ENCODE measurements around the gene MTG2. TPM values are rescaled to one million over a fixed set of nuclear protein-coding genes. Genes with fewer than 3 reads are reported as not detected.

Gene MTG2
- total and polyA plus RNA-seq, 4 experiments from 2014 or later, result 15.9 to 50.7 (median 36.2) TPM

DNA sequence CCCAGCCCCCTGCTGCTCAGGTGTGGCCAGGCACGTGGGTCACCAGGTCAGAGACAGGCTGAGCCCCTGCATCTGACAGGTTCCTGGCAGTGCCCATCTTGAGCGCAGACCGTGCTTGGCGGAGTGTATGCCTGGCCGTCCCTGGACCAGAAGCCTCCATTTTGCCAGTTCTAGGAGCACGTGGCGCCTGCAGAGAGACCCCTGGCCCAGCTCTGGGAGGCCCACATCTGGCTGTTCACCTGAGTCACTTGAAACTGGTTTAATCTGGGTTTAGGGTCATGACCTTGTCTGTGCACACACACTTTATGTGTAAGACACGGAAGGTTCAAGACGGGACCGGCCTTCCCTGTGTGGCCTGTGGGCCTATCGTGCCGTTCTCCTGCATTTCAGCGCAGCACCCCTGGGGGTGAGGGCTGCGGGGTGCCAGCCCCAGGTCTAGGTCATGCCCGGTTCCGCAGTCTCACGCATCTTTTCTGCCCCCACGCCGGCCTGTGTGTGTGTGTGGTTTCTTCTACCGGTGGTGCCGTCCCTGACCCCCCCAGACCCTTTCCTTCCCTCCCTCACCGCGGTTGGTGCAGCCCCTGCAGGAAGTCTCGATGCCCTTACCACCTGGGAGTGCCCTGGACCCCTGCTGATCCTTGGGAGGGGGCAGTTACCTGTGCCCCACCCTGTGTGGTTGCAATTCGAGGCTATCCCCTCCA, 25.3 kb upstream of the MTG2 start:
- ChIA-PET POLR2A (ENCODE audit: partially characterized antibody) (no interaction called here), CTCF (ENCODE audit: partially characterized antibody) (interaction anchor here (2.4 kb wide), 1 partner anchor 146 kb away, joined by 11 read pairs; no protein-coding TSS in a partner anchor)
- peaks cover 32 to 33% of the 10 kb centered on the region in 2 donors for H3K36me3 Mint-ChIP-seq
- no peaks in the 10 kb centered on the region for H3K9me3 ChIP-seq (ENCODE audit: control insufficient read depth in 1 of 2, low read length in 2 of 2)
- peak overlapping the region in 1 of 7 donors; percentile 41 for H3K27ac Mint-ChIP-seq
- H3K4me1 ChIP-seq (ENCODE audit: insufficient read depth, low read length), result peaks cover 12% of the 10 kb centered on the region
- H3K4me3 ChIP-seq (ENCODE audit: low read length in 2 of 2), result no peak overlapping the region
- no peak overlapping the region for H3K27ac ChIP-seq (ENCODE audit: low read depth, low read length)
- H3K4me1 Mint-ChIP-seq, result peaks cover 6 to 17% (median 13%) of the 10 kb centered on the region in 4 donors
- peaks cover 0 to 7% (median 0%) of the 10 kb centered on the region in 8 donors for H3K9me3 Mint-ChIP-seq
- H3K27me3 Mint-ChIP-seq, result no peaks in the 10 kb centered on the region
- intact Hi-C loops (cut with micrococcal nuclease), result loop anchor here (1.0 kb wide), 1 partner anchor 146 kb away; no protein-coding TSS in a partner anchor
- no peak overlapping the region for H3K4me3 Mint-ChIP-seq
- H3K27me3 ChIP-seq (ENCODE audit: insufficient read depth, low read length), result no peaks in the 10 kb centered on the region
- no peak for DNase-seq
- peaks cover 5% of the 10 kb centered on the region for H3K36me3 ChIP-seq (ENCODE audit: insufficient read depth, low read length)

DNA sequence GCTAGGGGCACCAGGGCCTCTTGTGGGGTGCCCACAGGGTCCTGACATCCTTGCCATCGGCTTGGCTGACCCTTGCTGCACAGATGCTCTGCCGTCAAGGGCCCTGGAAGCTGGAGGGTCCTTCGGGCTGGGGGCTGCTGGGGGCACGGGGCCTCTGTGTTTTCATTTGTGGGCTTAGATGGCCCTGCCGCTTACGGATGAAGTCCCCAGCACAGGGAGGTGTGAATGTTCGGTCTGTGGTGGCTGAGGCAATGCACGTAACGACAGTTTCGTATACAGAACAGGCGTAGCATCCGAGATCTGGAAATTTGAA, 24.8 kb upstream of the MTG2 start:
- DNase-seq, result no peak
- Mint-ChIP-seq H3K9me3 (peaks cover 0 to 7% (median 0%) of the 10 kb centered on the region in 8 donors), H3K36me3 (peaks cover 27 to 29% of the 10 kb centered on the region in 2 donors), H3K4me1 (peaks cover 4 to 17% (median 9%) of the 10 kb centered on the region in 4 donors), H3K27ac (no peak overlapping the region), H3K27me3 (no peaks in the 10 kb centered on the region), H3K4me3 (no peak overlapping the region)
- intact Hi-C loops (cut with micrococcal nuclease), result no loop called here
- CTCF ChIA-PET (ENCODE audit: partially characterized antibody), result interaction anchor here (2.4 kb wide), 1 partner anchor 147 kb away, joined by 11 read pairs; no protein-coding TSS in a partner anchor
- no peak overlapping the region for H3K27ac ChIP-seq (ENCODE audit: low read depth, low read length)
- H3K9me3 ChIP-seq (ENCODE audit: control insufficient read depth in 1 of 2, low read length in 2 of 2), result no peaks in the 10 kb centered on the region
- peaks cover 12% of the 10 kb centered on the region for H3K4me1 ChIP-seq (ENCODE audit: insufficient read depth, low read length)
- POLR2A ChIA-PET (ENCODE audit: partially characterized antibody), result no interaction called here
- H3K36me3 ChIP-seq (ENCODE audit: insufficient read depth, low read length), result peaks cover 5% of the 10 kb centered on the region
- no peak overlapping the region for H3K4me3 ChIP-seq (ENCODE audit: low read length in 2 of 2)
- H3K27me3 ChIP-seq (ENCODE audit: insufficient read depth, low read length), result no peaks in the 10 kb centered on the region

DNA sequence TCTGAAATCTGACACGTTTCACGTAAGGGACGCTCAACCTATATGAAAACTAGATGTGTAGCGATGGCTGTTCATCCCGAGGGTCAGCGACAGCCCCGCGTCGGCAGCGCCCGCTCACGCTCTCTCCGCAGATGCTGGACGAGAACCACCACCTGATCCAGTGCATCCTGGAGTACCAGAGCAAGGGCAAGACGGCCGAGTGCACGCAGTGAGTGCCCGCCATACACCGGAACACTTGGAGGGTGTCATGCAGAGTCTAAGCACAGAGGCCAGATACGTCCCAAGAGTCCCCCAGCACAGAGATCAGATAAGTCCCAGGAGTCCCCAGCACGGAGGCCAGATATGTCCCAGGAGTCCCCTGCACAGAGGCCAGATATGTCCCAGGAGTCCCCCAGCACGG, 24.3 kb upstream of the MTG2 start:
- Mint-ChIP-seq H3K4me3 (no peak overlapping the region), H3K9me3 (peaks cover 0 to 4% (median 0%) of the 10 kb centered on the region in 8 donors), H3K36me3 (peaks cover 22 to 26% of the 10 kb centered on the region in 2 donors), H3K27ac (no peak overlapping the region), H3K4me1 (peaks cover 4 to 17% (median 9%) of the 10 kb centered on the region in 4 donors), H3K27me3 (no peaks in the 10 kb centered on the region)
- H3K4me1 ChIP-seq (ENCODE audit: insufficient read depth, low read length), result peaks cover 12% of the 10 kb centered on the region
- POLR2A ChIA-PET (ENCODE audit: partially characterized antibody), result no interaction called here
- intact Hi-C loops (cut with micrococcal nuclease), result no loop called here
- no peak for DNase-seq
- H3K9me3 ChIP-seq (ENCODE audit: control insufficient read depth in 1 of 2, low read length in 2 of 2), result no peaks in the 10 kb centered on the region
- H3K27ac ChIP-seq (ENCODE audit: low read depth, low read length), result no peak overlapping the region
- H3K4me3 ChIP-seq (ENCODE audit: low read length in 2 of 2), result no peak overlapping the region
- H3K27me3 ChIP-seq (ENCODE audit: insufficient read depth, low read length), result no peaks in the 10 kb centered on the region
- CTCF ChIA-PET (ENCODE audit: partially characterized antibody), result no interaction called here
- peaks cover 5% of the 10 kb centered on the region for H3K36me3 ChIP-seq (ENCODE audit: insufficient read depth, low read length)

DNA sequence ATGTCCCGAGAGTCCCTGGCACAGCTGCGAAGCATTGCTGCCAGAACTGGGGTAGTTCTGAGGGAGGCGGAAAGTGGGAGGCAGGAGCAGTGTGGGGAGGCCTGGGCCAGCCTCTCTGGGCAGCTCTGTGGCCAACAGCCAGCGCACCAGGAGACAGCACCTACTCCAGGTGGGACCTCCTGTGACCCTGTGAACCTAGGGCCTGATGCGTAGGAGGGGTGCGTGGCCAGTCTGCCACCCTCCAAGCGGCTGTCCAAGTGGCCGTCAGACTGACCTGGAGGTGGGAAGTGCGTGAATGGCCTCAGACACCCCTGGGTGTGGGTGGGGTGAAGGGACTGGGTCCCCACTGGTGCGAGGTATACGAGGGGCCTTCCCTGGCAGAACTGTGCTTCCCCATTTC, 23.8 kb upstream of the MTG2 start:
- Mint-ChIP-seq H3K4me1 (peaks cover 4 to 17% (median 6%) of the 10 kb centered on the region in 4 donors), H3K4me3 (no peak overlapping the region), H3K27me3 (no peaks in the 10 kb centered on the region), H3K9me3 (no peaks in the 10 kb centered on the region), H3K36me3 (peaks cover 21 to 25% of the 10 kb centered on the region in 2 donors), H3K27ac (no peak overlapping the region)
- Histone ChIP-seq H3K27me3 (ENCODE audit: insufficient read depth, low read length) (no peaks in the 10 kb centered on the region), H3K4me1 (ENCODE audit: insufficient read depth, low read length) (peaks cover 12% of the 10 kb centered on the region), H3K4me3 (ENCODE audit: low read length in 2 of 2) (no peak overlapping the region), H3K36me3 (ENCODE audit: insufficient read depth, low read length) (peaks cover 5% of the 10 kb centered on the region), H3K9me3 (ENCODE audit: control insufficient read depth in 1 of 2, low read length in 2 of 2) (no peaks in the 10 kb centered on the region), H3K27ac (ENCODE audit: low read depth, low read length) (no peak overlapping the region)
- POLR2A ChIA-PET (ENCODE audit: partially characterized antibody), result no interaction called here
- DNase-seq, result no peak
- intact Hi-C loops (cut with micrococcal nuclease), result no loop called here
- CTCF ChIA-PET (ENCODE audit: partially characterized antibody), result no interaction called here

DNA sequence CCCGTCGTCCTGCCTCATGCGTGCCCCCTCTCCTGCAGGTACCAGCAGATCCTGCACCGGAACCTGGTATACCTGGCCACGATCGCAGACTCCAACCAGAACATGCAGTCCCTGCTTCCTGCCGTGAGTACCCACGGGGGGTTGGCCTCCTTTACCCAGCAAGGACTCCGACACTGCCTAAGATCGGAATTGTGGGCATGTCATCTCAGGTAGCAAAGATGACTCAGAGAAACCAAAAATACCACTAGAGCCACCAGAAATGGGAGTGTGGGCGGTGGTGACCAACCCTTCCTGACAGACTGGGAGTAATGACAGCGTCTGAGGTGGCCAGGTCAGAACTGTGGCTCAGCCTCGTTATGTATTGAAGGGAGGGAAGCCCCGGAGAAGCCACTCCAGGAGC, 23.0 kb upstream of the MTG2 start:
- POLR2A ChIA-PET (ENCODE audit: partially characterized antibody), result no interaction called here
- H3K36me3 Mint-ChIP-seq, result peaks cover 14 to 23% of the 10 kb centered on the region in 2 donors
- H3K9me3 Mint-ChIP-seq, result no peaks in the 10 kb centered on the region
- peaks cover 4 to 17% (median 5%) of the 10 kb centered on the region in 4 donors for H3K4me1 Mint-ChIP-seq
- peak overlapping the region in 5 of 7 donors; percentile 52 to 83 (median 68) for H3K27ac Mint-ChIP-seq
- H3K27me3 ChIP-seq (ENCODE audit: insufficient read depth, low read length), result no peaks in the 10 kb centered on the region
- H3K9me3 ChIP-seq (ENCODE audit: control insufficient read depth in 1 of 2, low read length in 2 of 2), result no peaks in the 10 kb centered on the region
- peak overlapping the region in 3 of 8 donors; percentile 18 to 46 (median 22) for H3K4me3 Mint-ChIP-seq
- H3K27me3 Mint-ChIP-seq, result no peaks in the 10 kb centered on the region
- intact Hi-C loops (cut with micrococcal nuclease), result no loop called here
- CTCF ChIA-PET (ENCODE audit: partially characterized antibody), result no interaction called here
- no peak for DNase-seq
- H3K27ac ChIP-seq (ENCODE audit: low read depth, low read length), result no peak overlapping the region
- peaks cover 12% of the 10 kb centered on the region for H3K4me1 ChIP-seq (ENCODE audit: insufficient read depth, low read length)
- H3K4me3 ChIP-seq (ENCODE audit: low read length in 2 of 2), result no peak overlapping the region
- peaks cover 6% of the 10 kb centered on the region for H3K36me3 ChIP-seq (ENCODE audit: insufficient read depth, low read length)

DNA sequence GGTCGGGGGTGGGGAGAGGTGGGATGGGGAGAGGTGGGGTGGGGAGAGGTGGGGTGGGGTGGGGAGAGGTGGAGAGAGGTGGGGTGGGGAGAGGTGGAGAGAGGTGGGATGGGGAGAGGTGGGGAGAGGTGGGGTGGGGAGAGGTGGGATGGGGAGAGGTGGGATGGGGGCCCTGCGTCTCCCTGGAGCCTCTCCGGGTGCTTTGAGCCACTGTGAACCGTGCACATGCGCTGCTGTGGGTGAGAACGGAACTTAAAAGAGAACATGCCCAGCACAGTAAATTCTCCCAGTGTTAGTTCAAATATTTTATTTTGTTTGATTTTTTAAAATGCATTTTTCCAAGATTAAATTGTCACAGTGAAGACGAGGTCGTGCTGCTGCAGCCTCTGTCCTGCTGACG, 22.6 kb upstream of the MTG2 start:
- H3K36me3 Mint-ChIP-seq, result peaks cover 13 to 22% of the 10 kb centered on the region in 2 donors
- ChIA-PET CTCF (ENCODE audit: partially characterized antibody) (no interaction called here), POLR2A (ENCODE audit: partially characterized antibody) (no interaction called here)
- Histone ChIP-seq H3K4me3 (ENCODE audit: low read length in 2 of 2) (no peak overlapping the region), H3K4me1 (ENCODE audit: insufficient read depth, low read length) (peaks cover 12% of the 10 kb centered on the region), H3K36me3 (ENCODE audit: insufficient read depth, low read length) (peaks cover 10% of the 10 kb centered on the region), H3K27me3 (ENCODE audit: insufficient read depth, low read length) (no peaks in the 10 kb centered on the region), H3K9me3 (ENCODE audit: control insufficient read depth in 1 of 2, low read length in 2 of 2) (no peaks in the 10 kb centered on the region), H3K27ac (ENCODE audit: low read depth, low read length) (no peak overlapping the region)
- H3K27me3 Mint-ChIP-seq, result no peaks in the 10 kb centered on the region
- intact Hi-C loops (cut with micrococcal nuclease), result no loop called here
- peaks cover 4 to 17% (median 5%) of the 10 kb centered on the region in 4 donors for H3K4me1 Mint-ChIP-seq
- peak overlapping the region in 3 of 7 donors; percentile 37 to 67 (median 46) for H3K27ac Mint-ChIP-seq
- H3K9me3 Mint-ChIP-seq, result no peaks in the 10 kb centered on the region
- no peak for DNase-seq
- H3K4me3 Mint-ChIP-seq, result no peak overlapping the region

DNA sequence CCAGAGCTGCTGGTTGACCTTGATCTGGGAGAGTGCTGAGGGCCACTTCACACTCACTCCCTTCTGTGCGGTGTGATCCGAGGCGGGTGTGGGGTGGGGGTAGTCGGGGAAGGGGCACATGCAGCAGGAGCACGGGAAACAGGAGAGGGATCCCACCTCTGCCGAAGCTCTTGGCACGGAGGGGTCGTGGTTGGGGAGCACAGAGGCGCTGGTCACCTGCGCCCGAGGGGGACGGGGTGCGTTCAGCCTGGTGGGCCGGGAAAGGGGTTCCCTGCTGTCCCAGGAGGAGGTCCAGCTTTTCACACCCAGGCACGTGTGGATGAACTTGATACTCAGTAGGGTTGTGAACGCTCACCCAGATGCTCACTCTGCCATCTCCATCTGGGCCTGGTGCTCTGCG, 22.0 kb upstream of the MTG2 start:
- Histone ChIP-seq H3K27me3 (ENCODE audit: insufficient read depth, low read length) (no peaks in the 10 kb centered on the region), H3K4me1 (ENCODE audit: insufficient read depth, low read length) (peaks cover 12% of the 10 kb centered on the region), H3K9me3 (ENCODE audit: control insufficient read depth in 1 of 2, low read length in 2 of 2) (no peaks in the 10 kb centered on the region), H3K27ac (ENCODE audit: low read depth, low read length) (no peak overlapping the region), H3K36me3 (ENCODE audit: insufficient read depth, low read length) (peaks cover 14% of the 10 kb centered on the region), H3K4me3 (ENCODE audit: low read length in 2 of 2) (no peak overlapping the region)
- POLR2A ChIA-PET (ENCODE audit: partially characterized antibody), result no interaction called here
- no peaks in the 10 kb centered on the region for H3K27me3 Mint-ChIP-seq
- CTCF ChIA-PET (ENCODE audit: partially characterized antibody), result no interaction called here
- peaks cover 4 to 15% (median 5%) of the 10 kb centered on the region in 4 donors for H3K4me1 Mint-ChIP-seq
- DNase-seq, result no peak
- H3K36me3 Mint-ChIP-seq, result peaks cover 12 to 26% of the 10 kb centered on the region in 2 donors
- H3K9me3 Mint-ChIP-seq, result no peaks in the 10 kb centered on the region
- peak overlapping the region in 1 of 7 donors; percentile 7 for H3K27ac Mint-ChIP-seq
- no peak overlapping the region for H3K4me3 Mint-ChIP-seq
- intact Hi-C loops (cut with micrococcal nuclease), result no loop called here

All from CD4-positive, alpha-beta memory T cell (primary cell).